ENCODE measurements around the gene OR10H2.

Gene OR10H2

GRCh38 chr19:15776264-15776663 lies 48.4 kb downstream of the OR10H2 start:
- Histone ChIP-seq H3K36me3 (ENCODE audit: control insufficient read depth, insufficient read depth, low read length) (no peaks in the 10 kb centered on the region), H3K27me3 (ENCODE audit: control insufficient read depth, insufficient read depth, low read length) (no peaks in the 10 kb centered on the region), H3K9ac (ENCODE audit: low read length) (no peak overlapping the region), H3K4me1 (ENCODE audit: control insufficient read depth, insufficient read depth, low read length) (peaks cover 12% of the 10 kb centered on the region), H3K4me3 (ENCODE audit: low read length) (no peak overlapping the region), H3K27ac (ENCODE audit: low read depth, low read length) (no peak overlapping the region)

GRCh38 chr19:15776991-15777970 lies 49.5 kb downstream of the OR10H2 start:
- no peak overlapping the region for H3K27ac ChIP-seq (ENCODE audit: low read depth, low read length)
- no peak overlapping the region for H3K4me3 ChIP-seq (ENCODE audit: low read length)
- H3K27me3 ChIP-seq (ENCODE audit: control insufficient read depth, insufficient read depth, low read length) = no peaks in the 10 kb centered on the region
- H3K9ac ChIP-seq (ENCODE audit: low read length) = no peak overlapping the region
- H3K36me3 ChIP-seq (ENCODE audit: control insufficient read depth, insufficient read depth, low read length) = no peaks in the 10 kb centered on the region
- H3K4me1 ChIP-seq (ENCODE audit: control insufficient read depth, insufficient read depth, low read length) = peaks cover 12% of the 10 kb centered on the region
